ENCODE results near the gene SFMBT1. TPM values are rescaled to one million over a fixed set of nuclear protein-coding genes. Genes with fewer than 3 reads are reported as not detected.

SFMBT1 gene
- total and polyA plus RNA-seq, 9 of the 15 experiments (the other 6 are each of a cell fraction or from before 2014, with no cell fraction given) = 0.76 to 6.6 (median 3.6) TPM

DNA sequence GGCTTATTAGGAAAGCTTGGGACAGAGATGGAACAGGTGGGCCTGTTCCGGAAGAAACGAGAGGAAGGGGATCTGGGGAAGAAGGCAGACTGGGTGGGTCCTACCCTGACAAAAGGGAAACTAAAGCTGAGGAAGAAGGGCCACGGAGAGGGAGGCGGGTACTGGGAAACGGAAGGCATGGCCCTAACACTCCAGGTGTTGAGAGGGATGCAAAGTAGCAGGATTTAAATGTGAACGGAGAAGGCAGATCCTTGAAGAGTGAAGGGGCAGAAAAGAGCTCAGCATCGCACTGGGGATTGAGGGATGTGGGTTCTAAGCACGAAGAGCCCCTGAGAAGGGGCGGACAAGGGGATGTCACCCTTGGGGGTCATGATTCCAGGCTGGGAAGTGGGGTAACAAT is 149.3 kb downstream of the SFMBT1 start:
- Histone ChIP-seq H3K36me3 (ENCODE audit: control insufficient read depth, insufficient read depth, low read length) (no peaks in the 10 kb centered on the region), H3K4me2 (ENCODE audit: insufficient read depth, low read length) (peak overlapping the region; percentile 77), H2AFZ (ENCODE audit: low read depth, low read length) (peak overlapping the region; percentile 69; the same call in 1 of the 2 replicates), H3K4me3 (peak overlapping the region; percentile 72), H3K4me1 (replicated peaks in 1 of 2; ENCODE audit: control insufficient read depth in 2 of 2, insufficient read depth in 2 of 2, low read length in 2 of 2) (peaks cover 7 to 14% of the 10 kb centered on the region in 2 experiments; a peak in 4 of 5 replicates), H3K9ac (ENCODE audit: insufficient read depth in 1 of 2, low read depth in 2 of 2, low read length in 2 of 2) (peak overlapping the region; percentile 44 to 89), H3K9me3 (replicated peaks; ENCODE audit: control insufficient read depth, insufficient read depth, low read depth, low read length) (no peaks in the 10 kb centered on the region), H3K79me2 (ENCODE audit: control insufficient read depth, insufficient read depth, low read length) (no peaks in the 10 kb centered on the region), H3K27me3 (ENCODE audit: control insufficient read depth in 2 of 2, insufficient read depth in 2 of 2, low read length in 2 of 2) (no peaks in the 10 kb centered on the region), H4K20me1 (replicated peaks; ENCODE audit: control insufficient read depth, insufficient read depth, low read length) (no peaks in the 10 kb centered on the region), H3K9me1 (ENCODE audit: control insufficient read depth, insufficient read depth, low read length) (no peaks in the 10 kb centered on the region), H3K27ac (ENCODE audit: extremely low read depth, low read depth, low read length) (no peak overlapping the region)
- BruUV-seq (replicated peaks) = no TSS peak
- 22% methylated on average over 9 of the region's 9 CpGs for WGBS (ENCODE audit: insufficient coverage, low coverage, missing lambda C conversion rate)
- intact Hi-C loops (cut with micrococcal nuclease) (no loop called here), in situ Hi-C loops (cut with MboI) (no loop called here)
- FAIRE-seq = no peak
- POLR2A ChIA-PET = no interaction called here
- DNase-seq (ENCODE audit: extremely low read depth in 1 of 4, low spot score in 3 of 4) = no peak
- no peak for ATAC-seq
- CTCF ChIA-PET (ENCODE audit: low intra/inter-chr PET ratio) = no interaction called here
- TF ChIP-seq ZFX (CRISPR knock-in tag; IDR thresholded peaks at IDR 0.05) (no peak), NCOR1 (IDR thresholded peaks at IDR 0.05) (no peak), ZNF274 (IDR thresholded peaks at IDR 0.05; ENCODE audit: borderline replicate concordance, low read depth, low read length) (no peak), NR1H2 (CRISPR knock-in tag; IDR thresholded peaks at IDR 0.05) (no peak), SREBF2 (CRISPR knock-in tag; IDR thresholded peaks at IDR 0.05) (no peak), PTRF (tag; IDR thresholded peaks at IDR 0.05) (no peak), ZSCAN32 (CRISPR knock-in tag; IDR thresholded peaks at IDR 0.05) (no peak), KHSRP (IDR thresholded peaks at IDR 0.05) (no peak)
- TF ChIP-seq, protein P1, sequence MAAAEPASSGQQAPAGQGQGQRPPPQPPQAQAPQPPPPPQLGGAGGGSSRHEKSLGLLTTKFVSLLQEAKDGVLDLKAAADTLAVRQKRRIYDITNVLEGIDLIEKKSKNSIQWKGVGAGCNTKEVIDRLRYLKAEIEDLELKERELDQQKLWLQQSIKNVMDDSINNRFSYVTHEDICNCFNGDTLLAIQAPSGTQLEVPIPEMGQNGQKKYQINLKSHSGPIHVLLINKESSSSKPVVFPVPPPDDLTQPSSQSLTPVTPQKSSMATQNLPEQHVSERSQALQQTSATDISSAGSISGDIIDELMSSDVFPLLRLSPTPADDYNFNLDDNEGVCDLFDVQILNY (CRISPR knock-in tag; IDR thresholded peaks at IDR 0.05) = no peak
- TF ChIP-seq, protein P2, sequence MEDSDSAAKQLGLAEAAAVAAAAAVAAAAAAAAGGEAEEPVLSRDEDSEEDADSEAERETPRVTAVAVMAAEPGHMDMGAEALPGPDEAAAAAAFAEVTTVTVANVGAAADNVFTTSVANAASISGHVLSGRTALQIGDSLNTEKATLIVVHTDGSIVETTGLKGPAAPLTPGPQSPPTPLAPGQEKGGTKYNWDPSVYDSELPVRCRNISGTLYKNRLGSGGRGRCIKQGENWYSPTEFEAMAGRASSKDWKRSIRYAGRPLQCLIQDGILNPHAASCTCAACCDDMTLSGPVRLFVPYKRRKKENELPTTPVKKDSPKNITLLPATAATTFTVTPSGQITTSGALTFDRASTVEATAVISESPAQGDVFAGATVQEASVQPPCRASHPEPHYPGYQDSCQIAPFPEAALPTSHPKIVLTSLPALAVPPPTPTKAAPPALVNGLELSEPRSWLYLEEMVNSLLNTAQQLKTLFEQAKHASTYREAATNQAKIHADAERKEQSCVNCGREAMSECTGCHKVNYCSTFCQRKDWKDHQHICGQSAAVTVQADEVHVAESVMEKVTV (CRISPR knock-in tag; IDR thresholded peaks at IDR 0.05) = no peak
- TF ChIP-seq, protein P3, sequence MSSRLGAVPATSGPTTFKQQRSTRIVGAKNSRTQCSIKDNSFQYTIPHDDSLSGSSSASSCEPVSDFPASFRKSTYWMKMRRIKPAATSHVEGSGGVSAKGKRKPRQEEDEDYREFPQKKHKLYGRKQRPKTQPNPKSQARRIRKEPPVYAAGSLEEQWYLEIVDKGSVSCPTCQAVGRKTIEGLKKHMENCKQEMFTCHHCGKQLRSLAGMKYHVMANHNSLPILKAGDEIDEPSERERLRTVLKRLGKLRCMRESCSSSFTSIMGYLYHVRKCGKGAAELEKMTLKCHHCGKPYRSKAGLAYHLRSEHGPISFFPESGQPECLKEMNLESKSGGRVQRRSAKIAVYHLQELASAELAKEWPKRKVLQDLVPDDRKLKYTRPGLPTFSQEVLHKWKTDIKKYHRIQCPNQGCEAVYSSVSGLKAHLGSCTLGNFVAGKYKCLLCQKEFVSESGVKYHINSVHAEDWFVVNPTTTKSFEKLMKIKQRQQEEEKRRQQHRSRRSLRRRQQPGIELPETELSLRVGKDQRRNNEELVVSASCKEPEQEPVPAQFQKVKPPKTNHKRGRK (tag; IDR thresholded peaks at IDR 0.05) = no peak

Data from K562 (cell line).